Pancreas (tissue), 10 donors: ENCODE results near the gene SLC30A5. TPM values are rescaled to one million over a fixed set of nuclear protein-coding genes. Genes with fewer than 3 reads are reported as not detected.

Experiments used
- ATAC-seq, 4 donors: fragments of 200-7000 bp; cut with Tn5 transposase; one replicate each; pipeline versions ENCODE4 v1.8.0 to v1.9.1; 2020; ENCODE audit warnings: mild to moderate bottlenecking in 4 of 4, moderate library complexity in 4 of 4
- DNase-seq, 6 donors: peaks; one replicate each; pipeline ENCODE4 v3.0.0-alpha.2; 2020
- FAIRE-seq: peaks from 2 replicates; lab custom pipeline; 2012; peaks lifted over from hg19 to GRCh38; lab: Jason Lieb, UNC
- H3K27ac ChIP-seq, 4 donors: fragments of 200-600 bp; sonication (generic); 1 replicate in 3 of 4; 2 replicates in 1 of 4; pipeline versions ENCODE4 v1.5.0 to v1.8.0; 2020
- H3K27me3 ChIP-seq, 4 donors: fragments of 200-600 bp; one replicate each; pipeline ENCODE4 v1.8.0; 2021
- H3K36me3 ChIP-seq, 3 donors: fragments of 200-600 bp; sonication (generic) in 1 of 3; one replicate each; pipeline versions ENCODE4 v1.5.0 to v1.8.0; 2020 to 2021
- H3K4me1 ChIP-seq, 3 donors: fragments of 200-600 bp; one replicate each; pipeline ENCODE4 v1.8.0; 2021
- H3K4me3 ChIP-seq, 4 donors: fragments of 200-600 bp; sonication (generic) in 2 of 4; one replicate each; pipeline versions ENCODE4 v1.5.0 to v1.8.0; 2020 to 2021
- H3K9me3 ChIP-seq, 4 donors: fragments of 200-600 bp; one replicate each; pipeline ENCODE4 v1.8.0; 2021
- CTCF ChIP-seq, 4 donors: fragments of 200-600 bp; sonication (generic) in 3 of 4; IDR thresholded peaks; one replicate each; pipeline versions ENCODE4 v1.5.0 to v1.8.0; 2021; ENCODE audit warnings: antibody characterized with exemption in 4 of 4
- WGBS, 2 donors: extraction: QIAGEN DNeasy Blood & Tissue Kit; methylation state at CpG; one replicate each; pipeline ENCODE4 v1.1.7; 2013; 5-methylcytosine and 5-hydroxymethylcytosine counted together
- intact Hi-C, 3 donors: fragments of 100-400 bp; cut with DNase I; formaldehyde crosslinking; loops; one replicate each; pipeline versions ENCODE4 v1.11.1 to v1.14.2; 2022
- polyA plus RNA-seq, 2 donors: library from polyadenylated mRNA; stranded (reverse); fragments of 200-250 nt; gene quantifications; one replicate each; pipeline ENCODE4 v1.2.3, GENCODE V29; 2013
- total RNA-seq, 6 donors: library from RNA; stranded (reverse); fragmentation: NEBNext Ultra II Directional in 4 of 6; extraction: Animal tissue kit (Norgen Biotek cat#: 25700) in 4 of 6; gene quantifications; one replicate each; pipeline versions ENCODE4 v1.2.1 to v1.2.4, GENCODE V29; 2021 to 2023
- donor health status: healthy with polysubstance abuse.
- donor health status: DM: no; HTN: no; CAD: no; lungs with moderate emphysema.
- donor health status: DM: no; HTN: no; CAD: no.
- donor health status: control.
- donor health status: control.
- donor health status: Bipolar disorder and iron deficiency.
- donor health status: DM: yes; HTN: yes; CAD: no.
- donor health status: DM: no; HTN: no; CAD: no.
- donor health status: DM: no; HTN: no; CAD: no.
- donor health status: DM: yes; HTN: yes; CAD: no.

Gene SLC30A5
- total and polyA plus RNA-seq, 8 donors, result 18.2 to 37.0 (median 25.0) TPM

GRCh38 chr5:69156456-69156855 lies 62.6 kb downstream of the SLC30A5 start:
- no peak overlapping the region for H3K4me3 ChIP-seq
- no peak for TF ChIP-seq CTCF (IDR thresholded peaks at IDR 0.05)
- no peaks in the 10 kb centered on the region for H3K4me1 ChIP-seq
- ATAC-seq (no peak), FAIRE-seq (no peak), DNase-seq (no peak)
- H3K27me3 ChIP-seq, result no peaks in the 10 kb centered on the region
- 91 to 94% methylated on average over 11 of the region's 11 CpGs for WGBS, 2 donors
- H3K27ac ChIP-seq, result no peak overlapping the region
- no peaks in the 10 kb centered on the region for H3K9me3 ChIP-seq
- intact Hi-C loops, result no loop called here
- H3K36me3 ChIP-seq, result no peaks in the 10 kb centered on the region

GRCh38 chr5:69158039-69158438 lies 64.2 kb downstream of the SLC30A5 start:
- Histone ChIP-seq H3K9me3 (no peaks in the 10 kb centered on the region), H3K36me3 (no peaks in the 10 kb centered on the region), H3K27ac (no peak overlapping the region), H3K27me3 (no peaks in the 10 kb centered on the region), H3K4me3 (no peak overlapping the region), H3K4me1 (no peaks in the 10 kb centered on the region)
- ATAC-seq (no peak), FAIRE-seq (no peak), DNase-seq (no peak)
- WGBS, 2 donors, result 87 to 88% methylated on average over 3 of the region's 3 CpGs
- TF ChIP-seq CTCF (IDR thresholded peaks at IDR 0.05), result no peak
- intact Hi-C loops, result no loop called here

DNA sequence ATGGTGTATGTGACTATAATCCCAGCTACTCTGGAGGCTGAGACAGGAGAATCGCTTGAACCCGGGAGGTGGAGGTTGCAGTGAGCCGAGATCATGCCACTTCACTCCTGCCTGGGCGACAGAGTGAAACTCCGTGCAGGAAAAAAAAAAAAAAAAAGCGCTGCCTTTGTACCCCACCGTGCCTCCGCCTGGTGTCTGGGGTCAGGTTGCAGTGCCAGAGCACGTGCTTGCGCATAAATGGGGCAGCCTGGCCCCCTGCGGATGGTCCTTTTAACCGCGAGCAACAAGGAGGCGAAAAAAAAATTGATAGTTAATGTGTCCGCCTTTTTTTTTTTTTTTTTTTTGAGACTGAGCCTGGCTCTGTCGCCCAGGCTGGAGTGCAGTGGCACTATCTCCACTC lies 66.8 kb downstream of the SLC30A5 start:
- intact Hi-C loops, result no loop called here

DNA sequence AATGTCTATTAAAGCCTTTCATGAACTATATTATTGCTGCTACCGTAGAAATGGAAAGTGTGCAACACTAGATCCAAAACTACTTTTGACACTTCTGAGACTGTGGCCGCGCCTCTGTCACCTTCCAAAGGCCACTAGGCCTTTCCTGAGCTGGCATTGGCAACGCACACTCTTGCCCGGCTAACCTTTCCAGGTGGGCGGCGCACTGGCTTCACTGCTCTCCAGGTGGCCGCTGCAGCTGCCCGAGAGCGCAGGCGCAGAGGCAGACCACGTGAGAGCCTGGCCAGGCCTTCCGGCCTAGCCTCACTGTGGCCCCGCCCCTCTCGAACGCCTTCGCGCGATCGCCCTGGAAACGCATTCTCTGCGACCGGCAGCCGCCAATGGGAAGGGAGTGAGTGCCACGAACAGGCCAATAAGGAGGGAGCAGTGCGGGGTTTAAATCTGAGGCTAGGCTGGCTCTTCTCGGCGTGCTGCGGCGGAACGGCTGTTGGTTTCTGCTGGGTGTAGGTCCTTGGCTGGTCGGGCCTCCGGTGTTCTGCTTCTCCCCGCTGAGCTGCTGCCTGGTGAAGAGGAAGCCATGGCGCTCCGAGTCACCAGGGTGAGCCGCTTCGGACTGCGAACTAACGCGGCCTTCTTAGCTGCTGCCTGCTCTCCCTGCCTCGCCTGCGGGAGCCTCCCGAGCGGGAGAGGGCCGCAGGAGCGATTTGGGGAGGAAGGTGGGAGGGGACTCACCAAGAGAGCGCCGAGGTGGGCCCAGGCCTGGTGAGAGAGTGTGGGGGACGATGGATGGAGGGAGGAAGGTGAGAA lies 73.1 kb downstream of the SLC30A5 start, which contains the start of gene CCNB1:
TSS of gene CCNB1 (plus strand) at position 465 of the 807 bp plus-strand sequence. CDS start at position 578, 113 bp downstream.
- TF ChIP-seq CTCF (IDR thresholded peaks at IDR 0.05), result no peak
- peak within 1 kb of the TSS in 3 of 4 donors; percentile 50 to 59 (median 56) for H3K27ac ChIP-seq
- H3K9me3 ChIP-seq, result no peaks in the 10 kb centered on the region
- peaks cover 0 to 14% (median 10%) of the 10 kb centered on the region in 3 donors for H3K4me1 ChIP-seq
- intact Hi-C loops, result no loop called here
- ATAC-seq, result peak; percentile 99 to 100 (median 100)
- peak; percentile 63 for FAIRE-seq
- no peaks in the 10 kb centered on the region for H3K36me3 ChIP-seq
- H3K27me3 ChIP-seq, result no peaks in the 10 kb centered on the region
- H3K4me3 ChIP-seq, result peak within 1 kb of the TSS; percentile 61 to 68 (median 64)
- WGBS, 2 donors, result 1 to 2% methylated on average over 50 of the region's 50 CpGs
- DNase-seq, result peak; percentile 98 to 100 (median 99)

More for the DNA sequence above, 66.8 kb downstream of the SLC30A5 start:
- H3K4me3 ChIP-seq, result no peak overlapping the region
- H3K36me3 ChIP-seq, result no peaks in the 10 kb centered on the region
- no peaks in the 10 kb centered on the region for H3K27me3 ChIP-seq
- H3K27ac ChIP-seq, result no peak overlapping the region
- DNase-seq, result no peak
- WGBS, 2 donors, result 90 to 91% methylated on average over 16 of the region's 16 CpGs
- no peaks in the 10 kb centered on the region for H3K9me3 ChIP-seq
- no peak for TF ChIP-seq CTCF (IDR thresholded peaks at IDR 0.05)
- no peak for FAIRE-seq
- H3K4me1 ChIP-seq, result no peaks in the 10 kb centered on the region
- no peak for ATAC-seq

DNA sequence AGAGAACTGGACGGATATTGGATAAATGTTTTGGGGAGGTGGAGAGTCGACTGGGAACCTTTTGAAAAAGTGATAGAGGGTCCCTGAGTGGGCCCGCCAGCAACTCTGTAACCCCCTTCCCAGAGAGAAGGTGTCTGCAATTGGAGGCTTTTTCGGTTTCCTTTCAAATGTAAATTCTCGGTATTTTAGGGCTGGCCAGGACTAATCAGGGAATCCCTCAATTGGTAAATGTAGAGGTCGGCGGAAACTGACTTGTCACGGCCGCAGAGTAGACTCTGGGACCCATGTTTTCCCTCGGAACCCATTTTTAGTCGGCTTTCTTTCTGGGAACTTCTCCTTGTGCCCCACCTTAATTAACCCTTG lies 73.7 kb downstream of the SLC30A5 start:
- intact Hi-C loops, result no loop called here
- no peak for TF ChIP-seq CTCF (IDR thresholded peaks at IDR 0.05)
- WGBS, 2 donors, result 2% methylated on average over 11 of the region's 11 CpGs
- no peak for DNase-seq
- ATAC-seq, result no peak
- H3K4me1 ChIP-seq, result peaks cover 0 to 14% (median 10%) of the 10 kb centered on the region in 3 donors
- peak overlapping the region in 2 of 4 donors; percentile 14 to 17 for H3K27ac ChIP-seq
- no peaks in the 10 kb centered on the region for H3K27me3 ChIP-seq
- no peak for FAIRE-seq
- no peaks in the 10 kb centered on the region for H3K9me3 ChIP-seq
- peak overlapping the region; percentile 61 to 68 (median 64) for H3K4me3 ChIP-seq
- H3K36me3 ChIP-seq, result no peaks in the 10 kb centered on the region
